HepG2 (cell line): ENCODE measurements around the gene CRTC2. TPM values are rescaled to one million over a fixed set of nuclear protein-coding genes. Genes with fewer than 3 reads are reported as not detected.

Source experiments
- ARID5B ChIP-seq: IDR thresholded peaks from 2 replicates; pipeline ENCODE4 v1.4.0; 2020; ENCODE audit warnings: mild to moderate bottlenecking, missing genetic modification reagents
- MZF1 ChIP-seq: sonication (generic); formaldehyde crosslinking; IDR thresholded peaks from 2 replicates; pipeline ENCODE4 v1.8.1; 2023; ENCODE audit warnings: mild to moderate bottlenecking, missing genetic modification reagents, borderline replicate concordance
- NBN ChIP-seq: fragments of 450-650 bp; conservative IDR thresholded peaks from 2 replicates; pipeline ENCODE4 v1.6.1; 2017
- NFKBIZ ChIP-seq: IDR thresholded peaks from 2 replicates; pipeline ENCODE4 v1.6.1; 2018; ENCODE audit warnings: missing genetic modification reagents, missing compliant biosample characterization
- PRDM10 ChIP-seq: sonication (generic); formaldehyde crosslinking; IDR thresholded peaks from 2 replicates; pipeline ENCODE4 v1.4.0; 2020; ENCODE audit warnings: low read depth, missing genetic modification reagents
- SKI ChIP-seq: fragments of 450-650 bp; IDR thresholded peaks from one replicate; pipeline ENCODE4 v1.6.1; 2018; ENCODE audit warnings: mild to moderate bottlenecking; ENCODE audit not compliant: partially characterized antibody
- TCF7L2 ChIP-seq: IDR thresholded peaks from 2 replicates; pipeline ENCODE4 v1.6.1; 2011; ENCODE audit warnings: mild to moderate bottlenecking, low read depth, low read length, moderate library complexity
- THRA ChIP-seq: sonication (generic); formaldehyde crosslinking; IDR thresholded peaks from 2 replicates; pipeline ENCODE4 v1.4.0; 2020; ENCODE audit warnings: missing genetic modification reagents, borderline replicate concordance
- ZBTB7A ChIP-seq: sonication (generic); formaldehyde crosslinking; IDR thresholded peaks from 2 replicates; pipeline ENCODE4 v1.8.0; 2022; ENCODE audit warnings: mild to moderate bottlenecking, missing genetic modification reagents
- ZNF335 ChIP-seq: sonication (generic); formaldehyde crosslinking; IDR thresholded peaks from 2 replicates; pipeline ENCODE4 v1.4.0; 2020; ENCODE audit warnings: missing genetic modification reagents
- ZNF609 ChIP-seq: sonication (generic); formaldehyde crosslinking; IDR thresholded peaks from 2 replicates; pipeline ENCODE4 v1.4.0; 2020; ENCODE audit warnings: mild to moderate bottlenecking, missing genetic modification reagents, borderline replicate concordance
- ZNF784 ChIP-seq: sonication (generic); formaldehyde crosslinking; IDR thresholded peaks from 2 replicates; pipeline ENCODE4 v1.5.1; 2020; ENCODE audit warnings: missing genetic modification reagents, mild to moderate bottlenecking, borderline replicate concordance
- polyA plus RNA-seq, 8 experiments: library from polyadenylated mRNA; depleted of rRNA in 3 of 8; stranded (reverse) in 7 of 8; unstranded in 1 of 8; fragments of >200 nt; fragmentation: Illumina TruSeq in 4 of 8; extraction: Trizol in 4 of 8; gene quantifications; 2 replicates each; pipeline versions ENCODE4 v1.2.1 to v1.2.3, GENCODE V29; 2011 to 2016; ENCODE audit warnings: low read depth in 4 of 8, missing spikeins in 1 of 8, mixed read lengths in 1 of 8; ENCODE audit not compliant: insufficient read depth in 1 of 8
- total RNA-seq, 5 experiments: library from RNA; depleted of rRNA; stranded (reverse); fragments of >200 nt; fragmentation: Illumina TruSeq; extraction: Trizol; gene quantifications; 2 replicates each; pipeline ENCODE4 v1.2.3, GENCODE V29; 2016; ENCODE audit warnings: low read depth in 1 of 5

CRTC2 gene
- total and polyA plus RNA-seq, 2 of the 13 experiments (the other 11 are each of a cell fraction or from before 2014, with no cell fraction given), result 6.1 to 26.7 TPM

- TF ChIP-seq PRDM10, result peak; percentile 95
- TF ChIP-seq ZNF609 (CRISPR knock-in tag), result 0 out of 2 replicates have a peak, but pooled peaks have one; percentile 50
- TF ChIP-seq THRA (CRISPR knock-in tag), result peak; percentile 65
- no peak for TF ChIP-seq MZF1 (CRISPR knock-in tag)
- TF ChIP-seq SKI, result peak; percentile 47
- no peak for TF ChIP-seq NBN
- TF ChIP-seq NFKBIZ (CRISPR knock-in tag), result peak; percentile 74; the same call in 1 of the 2 replicates
- TF ChIP-seq ZNF335, result 0 out of 2 replicates have a peak, but pooled peaks have one; percentile 54
- TF ChIP-seq ZBTB7A (CRISPR knock-in tag), result peak; percentile 75; the same call in 1 of the 2 replicates
- TF ChIP-seq ZNF784 (CRISPR knock-in tag), result no peak; the same call in 1 of the 2 replicates
- peak; percentile 67 for TF ChIP-seq ARID5B (CRISPR knock-in tag)
- peak; percentile 92 for TF ChIP-seq TCF7L2
These were observed 32.2 kb upstream of the CRTC2 start, which contains the start of gene RPS27 (continued) for GRCh38 chr1:153990468-153991150.
